Ammon's horn (tissue), 1 donor: ENCODE measurements around the gene DUS1L.

ENCODE experiments used
- DNase-seq: peaks from one replicate; pipeline ENCODE4 v3.0.0-alpha.2; 2016; ENCODE audit warnings: low spot score

The DUS1L gene

DNA sequence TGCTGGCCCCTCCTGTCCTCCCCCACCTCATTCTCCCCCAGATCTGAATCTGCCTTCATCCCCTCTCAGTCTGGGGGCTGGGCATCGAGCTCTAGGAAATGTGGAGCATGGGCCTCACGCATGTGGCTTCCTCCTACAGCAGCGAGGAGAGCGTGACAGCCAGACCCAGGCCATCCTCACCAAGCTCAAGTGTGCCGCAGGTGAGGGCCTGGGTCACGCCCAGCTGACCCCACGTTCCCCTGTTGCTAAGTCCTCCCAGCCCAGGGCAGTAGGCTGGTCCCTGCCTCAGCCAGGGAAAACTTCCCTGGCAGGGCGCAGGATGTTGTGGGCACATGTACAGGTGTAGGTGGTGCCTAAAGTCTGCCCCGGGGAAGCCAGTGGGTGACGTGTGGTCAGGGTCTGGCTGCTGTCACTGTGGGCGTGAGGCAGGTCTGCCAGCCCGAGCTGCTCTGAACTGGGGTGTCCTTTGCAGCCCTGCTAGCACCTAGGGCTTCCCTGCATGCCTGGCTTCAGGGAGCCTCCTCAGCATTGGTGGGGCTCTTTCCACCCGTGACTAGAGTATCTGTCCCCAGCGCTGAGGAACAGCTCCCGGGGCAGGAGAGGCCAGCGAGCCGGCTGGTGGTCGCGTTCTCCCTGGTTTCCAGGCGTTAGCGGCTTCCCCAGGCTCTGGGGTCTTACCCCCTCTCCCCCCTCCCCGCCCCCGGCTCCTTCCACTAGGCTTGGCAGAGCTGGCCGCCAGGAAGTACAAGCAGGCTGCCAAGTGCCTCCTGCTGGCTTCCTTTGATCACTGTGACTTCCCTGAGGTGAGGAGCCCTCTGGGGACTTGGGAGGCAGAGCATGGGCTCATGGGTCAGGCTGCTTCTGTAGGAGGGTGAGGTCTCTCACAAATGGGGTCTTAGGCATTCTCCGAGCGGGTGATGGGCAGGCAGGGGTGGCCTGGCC lies 10.3 kb downstream of the DUS1L start:
- no peak for DNase-seq

- DNase-seq = no peak
Measured at GRCh38 chr17:82054351-82055022, 11.1 kb downstream of the DUS1L start.

- DNase-seq = no peak
Measured at GRCh38 chr17:82053556-82054263, 11.9 kb downstream of the DUS1L start.

DNA sequence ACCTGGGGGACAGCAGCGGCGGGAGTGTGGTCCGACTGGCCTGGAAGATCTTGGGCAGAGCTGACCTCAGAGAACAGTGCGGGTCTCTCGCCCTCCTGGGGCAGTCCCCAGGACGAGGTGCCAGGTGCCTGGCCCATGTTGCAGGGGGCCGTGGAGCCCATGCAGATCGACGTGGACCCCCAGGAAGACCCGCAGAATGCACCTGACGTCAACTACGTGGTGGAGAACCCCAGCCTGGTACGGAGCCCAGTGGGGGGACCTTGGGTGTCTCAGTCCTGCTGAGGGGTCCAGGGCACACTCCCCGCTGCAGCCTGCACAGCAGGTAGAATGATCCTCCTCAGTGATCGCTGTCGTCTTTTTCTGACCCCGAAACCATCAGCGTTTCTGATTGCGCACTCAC lies 12.5 kb downstream of the DUS1L start:
- no peak for DNase-seq

GRCh38 chr17:82052638-82053059 lies 13.0 kb downstream of the DUS1L start:
- no peak for DNase-seq

- peak; percentile 73 for DNase-seq
Measured at GRCh38 chr17:82051776-82052637, 13.6 kb downstream of the DUS1L start, which contains the start of the genes GPS1 and RFNG. TSS of gene GPS1 (plus strand) at chr17:82051898. CDS start at chr17:82051932, 34 bp downstream. TSS of gene RFNG (minus strand) at chr17:82051811. CDS start at chr17:82051766, 45 bp downstream.

DNA sequence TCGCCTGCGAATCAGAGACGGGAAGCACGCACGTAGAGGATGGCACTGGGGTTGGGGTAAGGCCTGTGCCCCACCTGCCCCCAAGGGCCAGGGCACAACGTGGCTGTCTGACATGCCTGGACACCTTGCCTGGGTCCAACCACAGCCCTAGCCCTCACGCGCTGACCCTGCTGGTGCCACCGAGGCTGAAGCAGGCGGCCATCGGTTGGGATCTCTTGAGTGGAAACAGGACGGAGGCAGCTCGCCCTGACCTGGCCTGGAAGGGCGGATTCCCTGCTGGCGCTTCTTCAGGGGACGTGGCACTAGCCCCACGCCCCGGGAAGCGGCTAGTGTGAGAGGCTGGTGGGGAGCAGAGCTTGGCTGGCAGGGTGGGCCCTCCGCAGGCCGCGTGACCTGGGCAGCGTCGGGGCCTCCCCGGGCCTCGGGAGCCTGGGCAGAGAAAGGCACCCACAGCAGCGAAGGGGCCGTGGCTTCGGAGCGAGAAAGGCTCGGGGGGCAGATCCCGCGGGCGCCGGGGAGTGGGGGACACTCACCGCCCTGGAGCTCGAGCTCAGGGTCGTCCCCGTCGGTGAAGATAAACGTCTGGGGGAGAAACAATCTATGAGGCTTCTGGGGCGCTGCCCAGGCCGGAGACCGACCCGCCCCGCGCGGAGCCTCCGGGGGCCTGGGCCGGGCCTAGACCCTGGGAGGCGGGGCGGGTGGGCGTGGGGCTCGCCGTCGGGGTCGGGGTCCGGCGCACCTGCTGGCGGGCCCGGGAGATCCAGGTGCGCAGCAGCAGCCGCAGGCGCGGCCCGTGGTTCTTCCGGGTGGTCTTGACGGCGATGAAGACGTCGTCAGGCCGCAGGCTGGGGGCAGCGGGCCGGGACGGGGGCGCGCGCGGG lies 14.6 kb downstream of the DUS1L start:
- no peak for DNase-seq

DNA sequence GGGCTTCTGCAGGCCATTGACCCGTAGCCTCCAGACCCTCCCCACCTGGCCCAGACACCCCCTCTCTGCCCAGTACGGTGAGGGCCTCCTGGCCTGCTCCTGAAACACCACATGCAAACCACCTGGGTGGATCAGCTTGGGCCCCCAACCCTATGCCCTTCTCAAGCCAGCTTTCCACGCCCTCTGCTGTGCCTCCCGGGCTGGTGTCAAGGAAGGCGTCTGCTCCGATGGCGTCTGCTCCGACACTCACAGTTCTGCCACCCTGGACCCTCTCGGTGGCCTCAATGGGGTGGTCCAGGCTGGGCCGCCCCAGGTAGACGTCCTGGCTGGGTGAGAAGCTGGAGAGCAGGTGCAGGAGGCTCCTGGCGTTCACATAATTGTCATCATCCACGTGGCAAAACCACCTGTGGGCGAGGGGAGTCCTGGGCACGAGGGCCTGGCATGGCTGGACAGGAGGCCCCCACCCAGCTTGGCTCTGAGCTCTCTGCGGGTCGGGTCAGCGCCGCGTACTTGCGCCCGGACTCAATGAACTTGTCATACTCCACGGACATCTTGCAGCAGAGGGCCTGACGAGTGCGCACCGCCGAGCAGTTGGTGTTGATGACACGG lies 15.3 kb downstream of the DUS1L start:
- no peak for DNase-seq

- DNase-seq = no peak
Measured at GRCh38 chr17:82049521-82049971, 16.1 kb downstream of the DUS1L start.

GRCh38 chr17:82049106-82049505 lies 16.5 kb downstream of the DUS1L start:
- DNase-seq = no peak

- DNase-seq = no peak
Measured at GRCh38 chr17:82048571-82048971, 17.0 kb downstream of the DUS1L start.

GRCh38 chr17:82047914-82048570 lies 17.6 kb downstream of the DUS1L start:
- DNase-seq = no peak

- no peak for DNase-seq
Measured at GRCh38 chr17:82047379-82047778, 18.2 kb downstream of the DUS1L start.

DNA sequence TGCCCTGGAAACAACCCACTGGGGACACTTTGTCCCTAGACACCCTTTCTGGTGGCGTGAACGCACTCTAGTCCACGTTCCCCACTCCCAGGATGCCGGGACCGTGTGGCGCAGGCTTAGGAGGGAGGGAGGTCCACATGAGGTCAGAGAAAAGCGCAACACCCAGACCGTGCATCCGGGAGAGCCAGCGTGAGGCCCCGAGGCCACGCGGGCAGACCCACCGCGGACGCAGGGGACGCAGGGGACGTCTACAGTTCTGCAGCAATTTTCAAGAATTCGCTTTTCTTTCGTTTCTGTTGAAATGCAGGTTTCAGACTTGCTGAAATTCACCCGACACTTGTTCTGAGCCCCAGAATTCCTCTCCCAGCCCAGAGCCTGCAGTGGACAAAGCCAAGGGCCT lies 18.7 kb downstream of the DUS1L start:
- no peak for DNase-seq

GRCh38 chr17:82045936-82046484 lies 19.6 kb downstream of the DUS1L start:
- DNase-seq = no peak

DNA sequence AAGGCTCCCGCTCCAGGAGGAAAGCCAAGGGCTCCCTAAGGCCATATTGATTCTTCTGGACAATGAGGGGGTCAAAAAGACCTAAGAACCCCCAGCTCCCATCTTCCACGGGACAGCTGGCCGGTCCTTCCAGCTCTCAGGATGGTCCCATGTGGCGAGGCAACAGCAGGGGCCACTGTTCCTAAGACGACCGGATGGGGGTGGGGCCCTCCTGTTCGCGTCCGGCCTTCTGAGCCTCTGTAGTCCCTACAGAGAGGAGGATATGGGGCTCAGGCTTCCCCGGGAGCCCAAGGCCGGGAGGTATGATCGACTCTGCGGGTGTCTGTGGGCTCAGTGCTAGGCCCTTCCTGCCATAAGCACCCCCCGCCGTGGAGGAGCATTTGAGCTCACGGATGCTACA lies 22.1 kb downstream of the DUS1L start:
- no peak for DNase-seq

GRCh38 chr17:82042649-82043048 lies 23.0 kb downstream of the DUS1L start:
- DNase-seq = no peak

DNA sequence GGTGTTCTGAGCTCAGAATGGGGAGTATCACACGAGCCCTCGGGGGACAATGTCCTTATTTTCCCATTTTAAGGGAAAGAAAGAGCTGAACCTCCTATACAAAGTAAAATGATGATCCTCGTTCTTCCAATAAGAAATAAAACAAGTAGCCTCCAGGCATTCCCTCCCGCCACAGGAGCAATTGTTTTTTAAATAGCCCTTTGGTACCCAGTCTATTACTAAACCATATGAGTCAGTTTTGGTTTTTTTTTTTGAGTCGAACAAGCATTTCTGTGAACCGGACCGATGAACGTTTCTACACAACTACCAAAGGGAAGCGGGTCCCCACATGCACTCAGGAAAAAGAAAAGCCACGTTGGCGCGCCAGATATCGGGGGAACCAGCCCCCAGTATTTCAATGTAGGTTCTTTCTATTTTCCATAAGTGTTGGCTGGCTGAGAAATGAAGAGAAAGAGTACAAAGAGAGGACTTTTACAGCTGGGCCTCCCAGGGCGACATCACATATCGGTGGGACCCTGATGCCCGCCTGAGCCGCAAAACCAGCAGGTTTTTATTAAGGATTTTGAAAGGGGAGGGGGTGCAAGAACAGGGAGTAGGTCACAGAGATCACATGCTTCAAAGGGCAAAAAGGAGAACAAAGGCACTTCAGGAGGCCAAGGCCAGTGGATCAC lies 24.3 kb downstream of the DUS1L start:
- DNase-seq = no peak
